Embryonic facial prominence (tissue), 1 donor: ENCODE data around the gene PANX2.
"Not testable (repeated sequence)": the region's sequence is repeated elsewhere in the genome, so short reads cannot be mapped to it uniquely, and the experiment has no call there.

Experiments used
- DNase-seq: peaks from one replicate; pipeline ENCODE4 v3.0.0-alpha.2; 2016; ENCODE audit errors: extremely low spot score

PANX2 gene

DNA sequence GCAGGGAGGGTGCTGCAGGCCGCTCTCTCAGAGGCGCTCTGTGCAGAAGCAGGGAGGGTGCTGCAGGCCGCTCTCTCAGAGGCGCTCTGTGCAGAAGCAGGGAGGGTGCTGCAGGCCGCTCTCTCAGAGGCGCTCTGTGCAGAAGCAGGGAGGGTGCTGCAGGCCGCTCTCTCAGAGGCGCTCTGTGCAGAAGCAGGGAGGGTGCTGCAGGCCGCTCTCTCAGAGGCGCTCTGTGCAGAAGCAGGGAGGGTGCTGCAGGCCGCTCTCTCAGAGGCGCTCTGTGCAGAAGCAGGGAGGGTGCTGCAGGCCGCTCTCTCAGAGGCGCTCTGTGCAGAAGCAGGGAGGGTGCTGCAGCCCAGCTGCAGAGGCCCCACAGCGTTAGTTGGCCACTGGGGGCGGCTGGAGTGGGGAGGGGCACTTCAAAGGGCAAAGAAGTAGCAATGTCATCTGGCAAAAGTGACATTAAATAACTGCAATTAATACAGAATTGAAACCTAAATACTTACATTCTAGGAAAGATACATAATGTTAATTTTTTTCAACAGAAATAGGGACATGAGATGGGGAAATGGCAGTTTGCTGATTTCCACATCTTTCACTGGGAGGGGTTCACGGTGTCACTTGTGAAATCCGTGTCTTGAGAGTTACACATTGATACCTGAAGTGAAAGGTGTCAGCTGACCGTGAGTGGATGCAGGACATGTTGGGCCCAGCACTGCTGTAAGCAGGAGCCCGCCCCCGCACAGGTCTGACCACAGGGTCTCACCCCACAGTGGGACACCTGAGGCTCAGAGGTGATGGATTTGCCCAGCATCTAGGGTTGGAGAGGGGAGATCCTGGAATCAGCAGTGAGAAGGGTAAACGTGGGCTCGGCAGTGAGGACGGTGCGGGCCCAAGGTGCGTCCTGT lies 23.0 kb upstream of the PANX2 start:
- not testable (repeated sequence) for DNase-seq

DNA sequence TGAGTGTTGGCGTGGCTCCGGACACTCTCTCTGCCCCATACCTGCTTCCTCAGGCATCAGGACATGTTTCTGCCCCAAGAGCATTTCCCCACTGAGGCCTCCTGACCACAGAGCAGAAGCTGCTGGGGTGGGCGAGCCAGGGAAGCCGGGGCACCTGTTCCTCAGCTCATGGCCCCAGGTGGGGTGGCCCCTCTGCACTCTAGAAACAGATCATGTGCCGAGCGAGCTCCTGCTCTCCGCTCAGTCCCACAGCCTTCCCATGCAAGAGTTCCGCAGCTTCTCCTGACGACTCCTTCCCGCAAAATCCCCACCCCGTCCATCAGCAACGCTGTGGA lies 22.4 kb upstream of the PANX2 start:
- DNase-seq: no peak

DNA sequence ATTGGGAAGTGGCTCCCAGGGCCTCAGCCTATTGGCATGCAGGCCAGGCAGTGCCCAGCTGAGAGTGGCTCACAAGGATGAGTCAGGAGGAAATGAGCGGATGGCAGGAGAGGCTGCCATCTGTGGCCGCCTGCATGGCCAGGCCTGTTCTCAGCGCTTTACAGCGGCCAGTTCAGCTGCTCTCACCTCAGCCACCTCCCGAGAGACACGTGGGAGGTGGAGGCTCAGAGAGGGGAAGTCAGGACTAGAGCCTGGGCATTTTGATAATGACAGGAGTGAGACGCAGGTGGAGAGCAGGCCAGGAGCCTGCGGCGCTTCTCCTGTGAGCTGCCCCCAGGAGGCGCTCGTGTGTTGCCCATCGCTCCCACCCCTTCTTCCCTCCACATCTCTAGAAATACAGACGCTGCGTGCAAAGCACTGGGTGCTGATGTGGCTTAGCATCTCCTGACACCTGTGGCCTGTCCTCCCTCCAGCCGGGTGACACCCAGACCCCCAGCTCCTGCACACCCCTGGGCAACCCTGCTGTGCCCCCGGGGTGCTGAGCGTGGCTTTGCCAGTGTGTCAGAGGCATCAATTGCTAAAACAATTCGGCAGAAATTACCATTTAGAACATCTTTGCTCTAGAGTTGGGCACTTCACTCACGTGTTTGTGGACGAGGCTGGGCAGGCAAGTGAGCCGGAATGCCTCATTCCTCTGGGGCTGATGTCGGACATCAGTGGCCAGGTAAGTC lies 21.4 kb upstream of the PANX2 start:
- DNase-seq: no peak

DNA sequence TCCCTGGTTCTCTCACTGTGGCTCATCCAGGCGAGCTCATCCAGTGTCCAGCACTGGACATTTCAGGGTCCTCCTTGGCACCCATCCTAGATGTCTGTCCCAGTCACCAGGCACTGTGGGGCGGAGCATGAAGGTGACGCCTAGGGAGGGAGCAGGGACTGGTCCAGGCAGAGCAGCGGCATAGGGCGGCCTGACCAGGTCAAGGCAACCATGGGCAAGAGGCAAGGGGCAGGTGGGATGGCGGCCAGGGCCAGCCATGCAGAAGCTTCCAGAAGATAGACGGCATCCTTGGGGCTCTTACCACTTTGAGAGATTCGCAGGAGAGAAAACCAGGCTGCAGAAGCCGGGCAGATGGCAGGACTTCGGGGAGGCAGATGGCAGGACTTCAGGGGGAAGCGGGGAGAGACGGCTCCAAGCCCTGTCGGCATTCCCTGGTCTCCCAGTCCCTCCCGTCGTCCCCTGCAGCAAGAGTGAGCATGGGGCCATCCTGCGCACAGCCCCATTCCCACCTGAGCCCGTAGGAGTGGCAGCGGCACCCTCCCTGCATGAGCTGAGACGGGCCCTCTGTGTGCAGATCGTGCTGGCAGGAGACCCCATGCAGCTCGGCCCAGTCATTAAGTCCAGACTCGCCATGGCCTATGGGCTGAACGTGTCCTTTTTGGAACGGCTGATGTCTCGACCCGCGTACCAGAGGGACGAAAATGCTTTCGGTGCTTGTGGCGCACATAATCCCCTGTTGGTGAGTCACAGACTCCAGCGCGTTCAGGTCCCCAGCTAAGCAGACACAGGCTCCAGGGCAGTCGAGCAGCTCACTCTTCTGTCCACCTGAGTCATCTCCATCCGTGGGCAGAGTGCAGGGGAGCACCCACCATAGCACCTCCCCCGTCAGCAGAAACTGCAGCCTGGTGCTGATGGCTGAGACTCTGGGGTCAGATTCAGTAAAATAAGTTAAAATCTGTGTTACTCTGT lies 20.1 kb upstream of the PANX2 start:
- DNase-seq: no peak

DNA sequence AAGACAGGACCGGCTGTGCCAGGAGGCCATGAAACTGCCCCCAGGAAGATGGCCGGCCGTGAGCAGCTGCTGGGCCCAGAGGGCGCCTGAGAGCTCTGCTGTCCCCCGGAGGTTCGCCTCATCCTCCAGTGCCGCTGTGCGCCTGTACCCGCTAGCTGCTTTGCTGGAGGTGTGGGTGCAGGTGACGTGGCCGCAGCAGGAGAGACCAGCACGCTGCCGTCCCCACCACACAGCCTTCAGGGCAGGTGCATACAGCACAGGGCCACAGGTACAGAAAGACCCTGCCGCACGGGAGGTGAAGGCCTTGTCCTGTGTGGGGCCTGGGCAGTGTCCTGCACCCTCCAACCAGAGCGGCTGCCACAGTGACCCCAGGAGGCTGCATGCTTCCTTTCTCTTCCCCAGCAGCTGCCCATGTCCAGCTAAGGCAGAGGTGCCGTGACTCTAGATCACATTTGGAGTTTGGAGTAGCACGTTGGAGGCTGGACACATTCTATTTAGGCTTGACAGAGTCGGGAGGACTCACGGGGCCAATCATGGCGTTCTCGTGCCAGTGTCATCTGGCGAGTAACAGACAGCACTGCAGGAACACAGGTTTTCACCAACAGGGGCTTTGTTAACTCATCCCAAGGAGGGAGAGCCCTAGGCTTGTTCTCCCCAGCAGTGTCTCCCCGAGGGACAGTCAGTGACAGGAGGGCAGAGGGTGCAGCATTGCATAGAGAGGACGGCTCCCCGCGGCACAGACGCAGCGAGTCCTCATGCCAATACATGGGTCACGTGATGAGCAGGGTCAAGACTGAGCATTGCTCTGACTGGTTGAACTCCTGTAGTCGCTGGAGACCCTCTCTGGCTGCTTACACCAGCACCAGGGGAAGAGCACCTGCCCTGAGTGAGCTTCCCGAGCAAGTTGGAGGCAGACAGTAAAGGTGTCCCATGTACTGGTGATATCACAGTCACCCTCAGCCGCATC lies 18.7 kb upstream of the PANX2 start:
- no peak for DNase-seq

DNA sequence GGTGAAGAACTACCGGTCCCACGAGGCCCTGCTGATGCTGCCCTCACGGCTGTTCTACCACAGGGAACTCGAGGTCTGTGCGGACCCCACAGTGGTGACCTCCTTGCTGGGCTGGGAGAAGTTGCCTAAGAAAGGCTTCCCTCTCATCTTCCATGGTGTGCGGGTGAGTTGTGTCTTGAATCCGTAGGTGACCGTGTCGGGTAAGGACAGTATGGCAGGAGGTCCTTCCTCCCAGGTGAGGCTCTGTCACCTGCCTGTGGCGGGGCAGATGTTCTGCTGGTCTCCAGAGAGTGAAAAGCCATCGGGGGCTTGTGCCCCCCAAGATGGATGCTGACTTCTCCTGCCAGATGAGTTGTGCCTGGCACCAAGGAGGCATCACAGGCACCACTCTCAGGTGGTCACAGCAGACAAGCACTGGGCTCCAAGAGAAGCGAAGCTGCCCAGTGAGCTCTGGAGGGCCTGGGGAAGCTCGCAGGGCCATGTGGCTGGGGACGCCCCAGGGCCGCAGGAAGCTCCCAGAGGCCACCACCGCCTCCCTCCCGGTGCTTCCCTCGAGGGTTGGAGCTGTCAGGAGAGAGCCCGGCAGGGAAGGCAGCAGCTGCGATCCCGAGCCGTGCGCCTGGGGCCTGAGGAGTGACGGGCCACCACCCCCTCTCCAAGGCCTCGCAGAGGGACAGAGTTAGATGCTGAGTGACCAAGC lies 17.3 kb upstream of the PANX2 start:
- DNase-seq: no peak

DNA sequence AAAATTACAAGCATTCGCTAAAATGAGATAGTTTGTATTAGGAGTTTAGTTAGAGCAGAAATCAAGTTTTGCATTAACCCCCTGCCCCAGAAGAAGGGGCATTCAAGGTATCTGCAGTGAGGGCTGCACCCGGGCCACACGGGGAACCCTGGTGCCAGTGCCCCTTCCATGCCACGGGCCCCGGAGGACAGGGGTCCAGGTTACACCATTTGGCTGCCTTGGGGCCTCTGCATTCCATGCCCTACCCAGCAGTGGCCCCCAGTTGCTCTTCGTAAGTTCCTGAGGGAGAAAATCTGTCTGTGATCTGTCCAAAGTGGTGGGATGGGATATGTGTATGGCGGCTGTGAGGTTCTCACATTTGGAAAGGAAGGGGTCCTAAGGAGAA lies 16.8 kb upstream of the PANX2 start:
- DNase-seq: no peak

DNA sequence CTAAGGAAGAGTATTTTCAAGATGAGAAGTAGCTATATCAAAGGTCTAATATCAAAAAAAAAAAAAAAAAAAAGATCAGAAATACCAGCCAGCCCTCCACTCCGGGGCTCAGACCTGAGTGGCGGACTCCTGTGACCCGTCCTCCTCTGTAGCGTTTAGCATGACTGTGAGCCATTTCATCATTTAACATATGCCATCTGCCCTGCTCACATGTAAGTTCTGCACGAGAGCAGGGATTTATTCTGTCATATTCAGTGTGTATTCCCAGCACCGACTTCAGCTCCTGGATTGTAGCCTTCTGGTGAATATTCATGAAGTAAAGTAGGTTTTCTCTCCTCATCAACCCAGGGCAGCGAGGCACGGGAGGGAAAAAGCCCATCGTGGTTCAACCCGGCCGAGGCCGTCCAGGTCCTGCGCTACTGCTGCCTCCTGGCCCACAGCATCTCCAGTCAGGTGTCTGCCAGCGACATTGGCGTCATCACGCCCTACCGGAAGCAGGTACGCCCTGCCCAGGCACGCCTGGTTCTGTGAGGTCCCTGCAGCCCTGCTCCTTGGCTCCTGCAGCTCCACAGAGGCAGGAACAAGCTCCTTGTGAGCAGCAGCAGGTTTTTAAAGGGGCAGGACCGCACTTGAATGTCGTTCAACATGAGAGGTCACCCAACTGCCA lies 12.7 kb upstream of the PANX2 start:
- DNase-seq: no peak

DNA sequence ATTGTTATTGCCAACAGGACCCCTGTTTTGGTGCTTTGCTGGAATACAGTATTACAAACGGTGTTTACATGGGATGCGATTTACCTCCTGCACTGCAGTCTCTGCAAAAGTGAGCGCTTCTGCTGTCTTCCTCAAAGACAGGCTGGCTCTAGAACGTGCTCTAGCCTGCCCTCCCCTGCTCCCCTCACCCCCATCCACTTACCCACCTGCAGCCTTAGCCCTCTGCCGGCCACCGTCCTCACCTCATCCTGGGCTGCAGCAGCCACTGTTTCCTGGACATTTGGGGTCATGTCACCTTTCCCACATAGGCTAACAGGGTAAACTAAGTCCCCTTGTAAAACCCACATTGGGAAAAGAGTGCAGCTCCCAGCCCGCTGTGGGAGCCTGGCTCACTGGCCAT lies 9.6 kb upstream of the PANX2 start:
- no peak for DNase-seq

DNA sequence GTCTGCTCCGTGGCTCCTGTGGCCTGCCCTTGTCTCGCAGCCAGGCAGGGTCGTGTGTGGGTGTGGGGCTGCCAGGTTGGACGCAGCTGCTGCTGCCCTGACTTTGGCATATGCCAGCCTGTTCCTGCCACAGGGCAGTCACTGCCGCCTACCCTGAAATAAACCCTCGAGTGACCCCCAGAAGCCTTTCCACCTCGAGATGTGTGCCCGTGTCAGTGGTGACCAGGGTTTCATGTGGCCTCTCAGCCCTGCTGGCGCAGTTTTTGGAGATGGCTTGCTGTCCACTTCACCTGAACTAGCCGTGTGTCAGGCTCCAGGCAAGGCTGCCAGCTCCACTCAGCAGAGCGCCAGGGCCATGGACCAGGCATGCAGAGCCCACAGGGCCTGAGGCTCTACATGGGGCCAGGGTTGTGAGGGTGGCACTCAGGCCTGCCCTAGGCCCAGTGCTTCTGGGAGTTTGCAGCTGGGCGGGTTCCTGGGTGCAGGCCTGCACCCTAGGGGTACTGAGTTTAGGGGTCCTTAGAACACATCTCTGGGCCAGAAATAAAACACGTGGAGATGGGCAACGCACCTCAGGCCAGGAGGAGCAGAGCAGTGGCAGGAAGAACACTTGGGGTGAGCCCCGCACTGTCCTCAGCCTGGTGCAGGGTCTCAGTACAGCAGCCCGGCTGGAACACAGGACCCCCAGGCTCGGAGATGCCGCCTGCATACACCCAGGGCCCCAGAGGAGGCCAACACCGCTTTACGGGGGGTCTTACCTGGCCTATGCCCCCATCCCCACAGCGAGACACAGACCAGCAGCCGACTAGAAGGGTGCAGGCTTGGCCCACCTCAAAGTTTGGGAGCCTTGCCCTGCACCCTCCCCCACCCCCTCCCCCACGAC lies 8.8 kb upstream of the PANX2 start:
- no peak for DNase-seq

GRCh38 chr22:50162391-50162956 lies 8.1 kb upstream of the PANX2 start:
- no peak for DNase-seq

DNA sequence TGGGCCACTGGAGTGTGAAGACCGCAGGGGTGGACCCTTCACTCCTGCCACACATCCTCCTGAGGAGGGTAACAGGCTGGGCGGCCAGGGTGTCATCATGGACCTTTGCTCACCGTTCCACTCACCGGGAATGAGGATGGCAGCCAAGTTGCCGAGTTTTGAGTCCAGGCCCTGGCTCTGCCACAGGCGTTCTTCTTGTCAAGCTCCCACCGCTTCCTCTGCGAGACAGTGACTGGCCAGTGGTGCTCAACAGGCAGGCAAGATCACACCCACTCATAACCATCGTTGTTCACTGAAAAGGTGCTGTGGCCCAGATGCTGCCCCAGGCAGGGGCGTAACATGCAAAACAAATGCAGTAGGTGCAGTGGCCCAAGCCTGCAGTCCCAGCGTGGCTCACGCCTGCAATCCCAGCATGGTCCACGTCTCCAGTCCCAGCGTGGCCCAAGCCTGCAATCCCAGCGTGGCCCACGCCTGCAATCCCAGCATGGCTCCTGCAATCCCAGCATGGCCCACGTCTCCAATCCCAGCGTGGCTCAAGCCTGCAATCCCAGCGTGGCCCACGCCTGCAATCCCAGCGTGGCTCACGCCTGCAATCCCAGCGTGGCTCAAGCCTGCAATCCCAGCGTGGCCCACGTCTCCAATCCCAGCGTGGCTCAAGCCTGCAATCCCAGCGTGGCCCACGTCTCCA lies 5.0 kb upstream of the PANX2 start:
- DNase-seq: no peak

GRCh38 chr22:50167689-50168489 lies 2.6 kb upstream of the PANX2 start:
- no peak for DNase-seq

DNA sequence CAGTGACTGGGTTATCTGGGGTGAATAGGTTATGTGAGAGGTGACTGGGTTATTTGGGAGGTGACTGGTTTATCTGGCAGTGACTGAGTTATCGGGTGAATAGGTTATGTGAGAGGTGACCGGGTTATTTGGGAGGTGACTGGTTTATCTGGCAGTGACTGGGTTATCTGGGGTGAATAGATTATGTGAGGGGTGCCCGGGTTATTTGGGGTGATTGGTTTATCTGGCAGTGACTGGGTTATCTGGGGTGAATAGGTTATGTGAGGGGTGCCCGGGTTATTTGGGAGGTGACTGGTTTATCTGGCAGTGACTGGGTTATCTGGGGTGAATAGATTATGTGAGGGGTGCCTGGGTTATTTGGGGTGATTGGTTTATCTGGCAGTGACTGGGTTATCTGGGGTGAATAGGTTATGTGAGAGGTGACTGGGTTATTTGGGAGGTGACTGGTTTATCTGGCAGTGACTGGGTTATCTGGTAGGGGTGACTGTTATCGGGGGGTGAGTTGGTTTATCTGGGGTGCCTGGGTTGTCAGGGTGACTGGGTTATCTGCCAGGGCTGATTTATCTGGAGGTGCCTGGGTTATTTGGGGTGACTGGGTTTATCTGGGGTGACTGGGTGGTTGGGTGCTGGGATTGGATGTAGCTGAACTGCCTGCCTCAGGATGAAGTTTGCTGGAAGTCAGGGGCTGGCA lies 1.9 kb upstream of the PANX2 start:
- DNase-seq: not testable (repeated sequence)

DNA sequence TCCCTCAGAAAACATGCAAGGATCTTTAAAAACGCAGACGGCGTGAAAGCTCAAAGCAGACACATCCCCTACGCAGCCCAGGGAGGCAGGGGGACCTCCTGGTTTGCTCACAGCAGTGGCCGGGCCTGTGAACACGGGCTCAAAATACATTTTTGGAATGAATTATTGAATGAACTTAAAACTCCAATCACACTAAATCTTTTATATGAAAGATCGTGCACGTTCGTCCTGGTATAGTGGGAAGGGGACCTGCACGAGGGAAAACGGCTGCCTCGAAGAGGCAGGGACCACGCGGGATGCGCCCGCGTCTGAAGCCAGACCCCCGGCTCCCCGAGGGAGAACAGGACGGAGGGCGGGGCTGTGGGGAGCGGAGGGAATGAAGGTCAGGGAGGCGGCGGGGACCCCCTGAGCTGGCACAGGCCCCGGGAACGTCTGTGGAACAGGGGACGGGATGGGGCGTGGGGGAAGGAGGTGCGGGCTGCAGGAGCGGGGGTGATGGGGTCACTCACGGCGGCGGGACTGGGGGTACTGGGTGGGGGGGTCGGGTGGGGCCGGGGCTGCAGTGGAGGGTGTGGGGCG lies 1.3 kb upstream of the PANX2 start:
- DNase-seq: no peak

DNA sequence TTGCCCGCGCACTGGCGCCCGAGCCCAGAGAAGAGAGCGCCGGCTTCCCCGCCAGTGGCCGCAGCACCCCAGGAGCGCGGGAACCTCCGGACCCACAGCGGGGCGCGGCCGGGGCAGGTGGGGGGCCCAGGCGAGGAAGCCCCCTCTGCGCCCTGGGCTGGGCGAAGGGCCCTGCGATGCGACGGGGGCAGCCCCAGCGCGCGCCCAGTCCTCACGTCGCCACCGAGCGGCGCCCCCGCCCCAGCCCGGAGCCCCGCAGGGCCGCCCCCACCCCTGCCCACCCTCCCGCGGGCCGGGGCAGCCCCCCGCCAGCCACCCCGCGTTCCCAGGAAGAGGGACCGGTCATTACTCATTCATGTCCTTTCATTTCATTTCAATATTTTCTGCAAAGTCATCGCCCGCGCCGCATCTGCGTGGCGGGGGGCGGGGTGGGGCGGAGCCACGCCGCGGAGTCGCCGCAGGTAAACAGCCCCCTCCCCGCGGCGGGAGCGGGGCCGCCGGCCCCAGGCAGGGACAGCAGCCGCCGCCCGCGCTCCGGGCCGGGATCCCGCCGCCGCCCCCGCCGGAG lies 673 bp upstream of the PANX2 start:
- no peak for DNase-seq
